Measurements from ENCODE around the gene SMIM43.
"Not testable (repeated sequence)": the region's sequence is repeated elsewhere in the genome, so short reads cannot be mapped to it uniquely, and the experiment has no call there.

Gene SMIM43

GRCh38 chr4:121778991-121779628 lies 14.1 kb upstream of the SMIM43 start:
- no peak for DNase-seq

GRCh38 chr4:121777625-121778024 lies 12.7 kb upstream of the SMIM43 start:
- no peak for DNase-seq

GRCh38 chr4:121776610-121777401 lies 11.8 kb upstream of the SMIM43 start:
- no peak for DNase-seq

- DNase-seq, result no peak
These were observed 8.9 kb upstream of the SMIM43 start for GRCh38 chr4:121773883-121774282.

GRCh38 chr4:121771869-121772268 lies 6.9 kb upstream of the SMIM43 start:
- DNase-seq, result no peak

GRCh38 chr4:121769341-121769740 lies 4.4 kb upstream of the SMIM43 start:
- DNase-seq, result no peak

GRCh38 chr4:121767166-121767565 lies 2.2 kb upstream of the SMIM43 start:
- DNase-seq, result no peak

GRCh38 chr4:121765971-121766538 lies 1.1 kb upstream of the SMIM43 start:
- no peak for DNase-seq

GRCh38 chr4:121765368-121765705 lies 373 bp upstream of the SMIM43 start:
- DNase-seq, result no peak

- DNase-seq, result no peak
These were observed 662 bp downstream of the SMIM43 start for GRCh38 chr4:121764303-121764701.

GRCh38 chr4:121760205-121760604 lies 4.8 kb downstream of the SMIM43 start:
- DNase-seq, result no peak

- DNase-seq, result no peak
These were observed 5.9 kb downstream of the SMIM43 start for GRCh38 chr4:121758925-121759568.

- not testable (repeated sequence) for DNase-seq
These were observed 12.8 kb downstream of the SMIM43 start for GRCh38 chr4:121752142-121752541.

- no peak for DNase-seq
These were observed 15.7 kb downstream of the SMIM43 start for GRCh38 chr4:121749225-121749624.

GRCh38 chr4:121742794-121743193 lies 22.2 kb downstream of the SMIM43 start:
- no peak for DNase-seq

- no peak for DNase-seq
These were observed 23.2 kb downstream of the SMIM43 start for GRCh38 chr4:121741751-121742150.

GRCh38 chr4:121740796-121741409 lies 24.1 kb downstream of the SMIM43 start:
- DNase-seq, result no peak

GRCh38 chr4:121739575-121739974 lies 25.4 kb downstream of the SMIM43 start:
- DNase-seq, result no peak

- no peak for DNase-seq
These were observed 26.0 kb downstream of the SMIM43 start for GRCh38 chr4:121738780-121739535.

- no peak for DNase-seq
These were observed 27.0 kb downstream of the SMIM43 start for GRCh38 chr4:121737846-121738554.

- DNase-seq, result no peak
These were observed 28.1 kb downstream of the SMIM43 start for GRCh38 chr4:121736735-121737351.
